A549 (cell line): ENCODE results near the gene GNB4.

Source experiments
- PHF8 ChIP-seq: fragments of 200-600 bp; sonication (generic); IDR thresholded peaks from 2 replicates; pipeline ENCODE4 v1.6.1; 2016; ENCODE audit warnings: low read depth, mild to moderate bottlenecking, antibody characterized with exemption, moderate library complexity, borderline replicate concordance
- TF ChIP-seq, protein P1 (sequence below): fragments of 450-650 bp; IDR thresholded peaks from 2 replicates; pipeline ENCODE4 v1.6.1; 2014; ENCODE audit warnings: antibody characterized with exemption

- TF ChIP-seq, protein P1, sequence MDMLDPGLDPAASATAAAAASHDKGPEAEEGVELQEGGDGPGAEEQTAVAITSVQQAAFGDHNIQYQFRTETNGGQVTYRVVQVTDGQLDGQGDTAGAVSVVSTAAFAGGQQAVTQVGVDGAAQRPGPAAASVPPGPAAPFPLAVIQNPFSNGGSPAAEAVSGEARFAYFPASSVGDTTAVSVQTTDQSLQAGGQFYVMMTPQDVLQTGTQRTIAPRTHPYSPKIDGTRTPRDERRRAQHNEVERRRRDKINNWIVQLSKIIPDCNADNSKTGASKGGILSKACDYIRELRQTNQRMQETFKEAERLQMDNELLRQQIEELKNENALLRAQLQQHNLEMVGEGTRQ = no peak
- TF ChIP-seq PHF8 = no peak
Observed at GRCh38 chr3:179464323-179465092, 13.2 kb upstream of the GNB4 start.
